Activated B cell treated with CpG ODN at 0.5 μM for 24 hours (primary cell): ENCODE data around the gene MORN2. TPM values are rescaled to one million over a fixed set of nuclear protein-coding genes. Genes with fewer than 3 reads are reported as not detected.

Experiments
- ATAC-seq: fragments of 200-7000 bp; cut with Tn5 transposase; one replicate; pipeline ENCODE4 v1.10.0; 2021; ENCODE audit warnings: low read depth, mild to moderate bottlenecking, moderate library complexity
- CTCF ChIA-PET: fragments of 350-600 bp; sonication (Branson Sonifier 250); formaldehyde crosslinking; loops from one replicate; lab custom pipeline; 2021; ENCODE audit warnings: antibody characterized with exemption; lab: Charles Lee
- POLR2A ChIA-PET: fragments of 350-600 bp; sonication (Branson Sonifier 250); formaldehyde crosslinking; loops from one replicate; lab custom pipeline; 2021; ENCODE audit warnings: antibody characterized with exemption; lab: Charles Lee
- DNase-seq: peaks from one replicate; pipeline ENCODE4 v3.0.0; 2022
- H3K27ac Mint-ChIP-seq: one replicate; pipeline ENCODE4 v1.8.0; 2020; ENCODE audit warnings: mixed read lengths
- H3K27me3 Mint-ChIP-seq: one replicate; pipeline ENCODE4 v1.8.0; 2021; ENCODE audit warnings: mixed read lengths
- H3K36me3 Mint-ChIP-seq: one replicate; pipeline ENCODE4 v1.8.0; 2021; ENCODE audit warnings: low read depth, mixed read lengths
- H3K4me1 Mint-ChIP-seq: one replicate; pipeline ENCODE4 v1.8.0; 2021; ENCODE audit warnings: mixed read lengths
- H3K4me3 Mint-ChIP-seq: one replicate; pipeline ENCODE4 v1.8.0; 2020; ENCODE audit warnings: mild to moderate bottlenecking, mixed read lengths
- H3K9me3 Mint-ChIP-seq: one replicate; pipeline ENCODE4 v1.8.0; 2020; ENCODE audit warnings: mixed read lengths
- intact Hi-C: fragments of 100-400 bp; cut with micrococcal nuclease; formaldehyde crosslinking; loops from one replicate; pipeline ENCODE4 v1.15.1; 2024
- total RNA-seq: library from RNA; stranded (reverse); gene quantifications from 2 replicates; pipeline ENCODE4 v1.2.3, GENCODE V29; 2022
- TF ChIP-seq, protein P1 (sequence below): fragments of 200-600 bp; IDR thresholded peaks from one replicate; pipeline ENCODE4 v1.8.0; 2022; ENCODE audit warnings: antibody characterized with exemption, mild to moderate bottlenecking

Gene MORN2
- total RNA-seq, 1 donor from 2014 or later: 4.1 TPM

- no peak overlapping the region for H3K4me3 Mint-ChIP-seq
- POLR2A ChIA-PET: no interaction called here
- no peak overlapping the region for H3K27ac Mint-ChIP-seq
- TF ChIP-seq, protein P1, sequence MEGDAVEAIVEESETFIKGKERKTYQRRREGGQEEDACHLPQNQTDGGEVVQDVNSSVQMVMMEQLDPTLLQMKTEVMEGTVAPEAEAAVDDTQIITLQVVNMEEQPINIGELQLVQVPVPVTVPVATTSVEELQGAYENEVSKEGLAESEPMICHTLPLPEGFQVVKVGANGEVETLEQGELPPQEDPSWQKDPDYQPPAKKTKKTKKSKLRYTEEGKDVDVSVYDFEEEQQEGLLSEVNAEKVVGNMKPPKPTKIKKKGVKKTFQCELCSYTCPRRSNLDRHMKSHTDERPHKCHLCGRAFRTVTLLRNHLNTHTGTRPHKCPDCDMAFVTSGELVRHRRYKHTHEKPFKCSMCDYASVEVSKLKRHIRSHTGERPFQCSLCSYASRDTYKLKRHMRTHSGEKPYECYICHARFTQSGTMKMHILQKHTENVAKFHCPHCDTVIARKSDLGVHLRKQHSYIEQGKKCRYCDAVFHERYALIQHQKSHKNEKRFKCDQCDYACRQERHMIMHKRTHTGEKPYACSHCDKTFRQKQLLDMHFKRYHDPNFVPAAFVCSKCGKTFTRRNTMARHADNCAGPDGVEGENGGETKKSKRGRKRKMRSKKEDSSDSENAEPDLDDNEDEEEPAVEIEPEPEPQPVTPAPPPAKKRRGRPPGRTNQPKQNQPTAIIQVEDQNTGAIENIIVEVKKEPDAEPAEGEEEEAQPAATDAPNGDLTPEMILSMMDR: no peak
- H3K27me3 Mint-ChIP-seq: no peaks in the 10 kb centered on the region
- CTCF ChIA-PET: no interaction called here
- H3K36me3 Mint-ChIP-seq: no peaks in the 10 kb centered on the region
- intact Hi-C loops: no loop called here
- no peaks in the 10 kb centered on the region for H3K4me1 Mint-ChIP-seq
- ATAC-seq (no peak), DNase-seq (no peak)
- no peaks in the 10 kb centered on the region for H3K9me3 Mint-ChIP-seq
These were observed 35.4 kb downstream of the MORN2 start for GRCh38 chr2:38911191-38911590.

GRCh38 chr2:38912619-38913018 lies 36.8 kb downstream of the MORN2 start:
- H3K4me1 Mint-ChIP-seq: no peaks in the 10 kb centered on the region
- DNase-seq (no peak), ATAC-seq (no peak)
- no peak overlapping the region for H3K4me3 Mint-ChIP-seq
- H3K27me3 Mint-ChIP-seq: no peaks in the 10 kb centered on the region
- TF ChIP-seq, protein P1: no peak
- no peaks in the 10 kb centered on the region for H3K9me3 Mint-ChIP-seq
- POLR2A ChIA-PET: no interaction called here
- intact Hi-C loops: no loop called here
- CTCF ChIA-PET: interaction anchor here (1.0 kb wide), 1 partner anchor 35 kb away, joined by 3 read pairs; no protein-coding TSS in a partner anchor
- H3K27ac Mint-ChIP-seq: no peak overlapping the region
- H3K36me3 Mint-ChIP-seq: no peaks in the 10 kb centered on the region

- CTCF ChIA-PET: no interaction called here
- H3K4me1 Mint-ChIP-seq: peaks cover 3% of the 10 kb centered on the region
- no peaks in the 10 kb centered on the region for H3K36me3 Mint-ChIP-seq
These were observed 46.6 kb downstream of the MORN2 start for GRCh38 chr2:38922389-38922788.

GRCh38 chr2:38922902-38923301 lies 47.1 kb downstream of the MORN2 start:
- ATAC-seq (no peak), DNase-seq (no peak)
- ChIA-PET CTCF (interaction anchor here (2.2 kb wide), 1 partner anchor 25 kb away, joined by 8 read pairs; no protein-coding TSS in a partner anchor), POLR2A (no interaction called here)
- Mint-ChIP-seq H3K9me3 (no peaks in the 10 kb centered on the region), H3K4me3 (no peak overlapping the region), H3K36me3 (no peaks in the 10 kb centered on the region), H3K4me1 (peaks cover 3% of the 10 kb centered on the region), H3K27ac (no peak overlapping the region), H3K27me3 (no peaks in the 10 kb centered on the region)
- TF ChIP-seq, protein P1: no peak
- intact Hi-C loops: no loop called here

More at GRCh38 chr2:38922389-38922788, 46.6 kb downstream of the MORN2 start:
- Mint-ChIP-seq H3K27ac (no peak overlapping the region), H3K9me3 (no peaks in the 10 kb centered on the region), H3K27me3 (no peaks in the 10 kb centered on the region), H3K4me3 (no peak overlapping the region)
- no peak for ATAC-seq
- TF ChIP-seq, protein P1: no peak
- no peak for DNase-seq
- POLR2A ChIA-PET: no interaction called here
- intact Hi-C loops: no loop called here

GRCh38 chr2:38925982-38926381 lies 50.2 kb downstream of the MORN2 start:
- no peak overlapping the region for H3K4me3 Mint-ChIP-seq
- CTCF ChIA-PET: no interaction called here

More at GRCh38 chr2:38925982-38926381, 50.2 kb downstream of the MORN2 start:
- Mint-ChIP-seq H3K27me3 (no peaks in the 10 kb centered on the region), H3K4me1 (peaks cover 3% of the 10 kb centered on the region), H3K9me3 (no peaks in the 10 kb centered on the region), H3K27ac (no peak overlapping the region), H3K36me3 (no peaks in the 10 kb centered on the region)
- intact Hi-C loops: no loop called here
- POLR2A ChIA-PET: no interaction called here
- TF ChIP-seq, protein P1: no peak
- DNase-seq: no peak
- no peak for ATAC-seq
